Aorta (tissue), 5 donors: Measurements from ENCODE around the gene ACSM2B. TPM values are rescaled to one million over a fixed set of nuclear protein-coding genes. Genes with fewer than 3 reads are reported as not detected.
"Not testable (repeated sequence)": the region's sequence is repeated elsewhere in the genome, so short reads cannot be mapped to it uniquely, and the experiment has no call there.

Experiments used
- ATAC-seq: fragments of 200-7000 bp; cut with Tn5 transposase; one replicate; pipeline ENCODE4 v1.9.1; 2022; ENCODE audit warnings: moderate library complexity; ENCODE audit not compliant: low FRiP score
- DNase-seq, 2 donors: peaks; one replicate each; pipeline ENCODE4 v3.0.0-alpha.2; 2020
- H3K27ac ChIP-seq, 2 donors: one replicate each; pipeline ENCODE4 v1.5.1; 2013; ENCODE audit warnings: low read length in 2 of 2, mild to moderate bottlenecking in 2 of 2, moderate library complexity in 2 of 2, control low read depth in 1 of 2, inconsistent platforms in 1 of 2, low read depth in 1 of 2
- H3K27me3 ChIP-seq, 2 donors: one replicate each; pipeline ENCODE4 v1.6.1; 2013; ENCODE audit warnings: control low read depth in 1 of 2, low read length in 1 of 2, mild to moderate bottlenecking in 1 of 2, moderate library complexity in 1 of 2; ENCODE audit not compliant: insufficient read depth in 2 of 2, control insufficient read depth in 1 of 2
- H3K36me3 ChIP-seq, 2 donors: one replicate each; pipeline ENCODE4 v1.6.1; 2013; ENCODE audit warnings: control low read depth in 1 of 2, low read length in 1 of 2, mild to moderate bottlenecking in 1 of 2; ENCODE audit not compliant: insufficient read depth in 2 of 2, control insufficient read depth in 1 of 2
- H3K4me1 ChIP-seq, 2 donors: one replicate each; pipeline ENCODE4 v1.6.1; 2013; ENCODE audit warnings: low read length in 2 of 2, control low read depth in 1 of 2, mild to moderate bottlenecking in 1 of 2, moderate library complexity in 1 of 2; ENCODE audit not compliant: insufficient read depth in 2 of 2, control insufficient read depth in 1 of 2
- H3K4me3 ChIP-seq, 2 donors: one replicate each; pipeline ENCODE4 v1.5.1; 2013; ENCODE audit warnings: low read length in 2 of 2, control low read depth in 1 of 2, mild to moderate bottlenecking in 1 of 2
- H3K9me3 ChIP-seq: one replicate; pipeline ENCODE4 v1.6.1; 2013; ENCODE audit warnings: mild to moderate bottlenecking, low read length; ENCODE audit not compliant: control insufficient read depth
- WGBS, 2 donors: extraction: QIAGEN DNeasy Blood & Tissue Kit; methylation state at CpG; one replicate each; pipeline ENCODE4 v1.1.7; 2013; 5-methylcytosine and 5-hydroxymethylcytosine counted together
- intact Hi-C, 2 donors: fragments of 100-400 bp; cut with DNase I; formaldehyde crosslinking; loops; one replicate each; pipeline versions ENCODE4 v1.14.2 to v1.15.0; 2022
- long read RNA-seq, 2 donors: library from polyadenylated mRNA; unstranded; transcript quantifications; one replicate each; pipeline ENCODE4 v2.0.0, GENCODE V29; 2020 to 2021
- polyA plus RNA-seq, 2 donors: library from polyadenylated mRNA; stranded (reverse); fragments of 200-250 nt; gene quantifications; one replicate each; pipeline ENCODE4 v1.2.3, GENCODE V29; 2013
- total RNA-seq, 2 donors: library from RNA; stranded (reverse); fragmentation: NEBNext Ultra II Directional; extraction: Animal tissue kit (Norgen Biotek cat#: 25700); gene quantifications; one replicate each; pipeline ENCODE4 v1.2.1, GENCODE V29; 2021
- donor health status: healthy with polysubstance abuse.
- donor health status: Bipolar disorder and iron deficiency.
- donor health status: DM: no; HTN: no; CAD: no.
- donor health status: DM: no; HTN: no; CAD: no.
- donor health status: DM: yes; HTN: yes; CAD: no.

ACSM2B gene
- total RNA-seq (not detected), polyA plus RNA-seq (not detected)
- long read RNA-seq, donor 1: 0 reads
- long read RNA-seq, donor 2: 0 reads

DNA sequence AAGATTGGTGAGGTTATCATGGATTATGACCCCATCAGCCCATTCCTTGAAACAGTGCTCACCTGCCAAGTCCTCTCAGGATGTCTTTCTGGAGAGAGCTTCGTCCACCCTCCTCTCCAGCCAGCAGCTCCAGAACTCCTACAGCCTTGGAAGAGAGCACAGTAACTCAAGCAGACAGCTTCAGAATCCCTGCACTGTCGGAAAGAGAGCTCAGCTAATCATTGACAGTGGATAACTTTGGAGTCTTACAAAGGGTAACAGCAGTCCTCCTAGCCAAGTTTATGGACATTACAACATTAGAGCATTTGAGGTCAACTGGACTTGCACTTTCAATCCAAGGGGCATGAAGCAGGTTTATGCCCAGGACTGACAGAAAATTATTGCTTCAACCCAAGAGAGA, at the start of gene ACSM2B:
TSS of gene ACSM2B (minus strand) at position 223 of the 400 bp plus-strand sequence. CDS start 11,522 bp downstream, outside the sequence.
- ATAC-seq: not testable (repeated sequence)

GRCh38 chr16:20624882-20625807, 49.0 kb upstream of the ACSM2B start:
- WGBS, 2 donors: 90 to 92% methylated on average over 18 of the region's 18 CpGs
- no peak for ATAC-seq
- no peak overlapping the region for H3K4me3 ChIP-seq
- H3K9me3 ChIP-seq: no peaks in the 10 kb centered on the region
- H3K36me3 ChIP-seq: no peaks in the 10 kb centered on the region
- intact Hi-C loops: no loop called here
- H3K4me1 ChIP-seq: peaks cover 0 to 2% of the 10 kb centered on the region in 2 donors
- H3K27ac ChIP-seq: no peak overlapping the region
- DNase-seq: no peak
- no peaks in the 10 kb centered on the region for H3K27me3 ChIP-seq

More for the DNA sequence above, at the start of gene ACSM2B:
- H3K4me1 ChIP-seq, H3K9me3 ChIP-seq, DNase-seq, H3K27ac ChIP-seq, H3K27me3 ChIP-seq, H3K36me3 ChIP-seq, intact Hi-C loops, H3K4me3 ChIP-seq: not testable (repeated sequence)
- 33 to 53% methylated on average over 2 of the region's 2 CpGs for WGBS, 2 donors

DNA sequence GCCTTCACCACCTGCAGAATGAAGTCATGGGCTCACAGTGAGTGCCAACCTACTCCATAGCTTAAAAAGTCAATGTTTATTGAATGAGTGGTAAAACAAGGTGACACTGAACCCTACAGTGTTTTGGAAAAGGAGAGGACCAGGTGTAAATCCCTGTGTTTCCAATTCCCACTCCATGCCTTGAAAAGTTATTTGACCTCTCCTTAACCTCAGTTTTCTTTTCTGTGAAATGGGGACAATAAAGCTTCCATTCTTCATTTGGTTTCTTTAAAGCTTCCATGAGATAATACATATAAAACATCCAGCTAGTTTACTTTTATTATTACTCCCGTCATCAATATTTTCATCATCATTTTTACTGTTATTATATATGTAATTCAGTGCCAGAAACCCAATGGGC, 48.0 kb upstream of the ACSM2B start:
- H3K4me1 ChIP-seq: peaks cover 0 to 2% of the 10 kb centered on the region in 2 donors
- DNase-seq: no peak
- no peaks in the 10 kb centered on the region for H3K9me3 ChIP-seq
- intact Hi-C loops: no loop called here
- no peak for ATAC-seq
- H3K36me3 ChIP-seq: no peaks in the 10 kb centered on the region
- H3K27me3 ChIP-seq: no peaks in the 10 kb centered on the region
- H3K27ac ChIP-seq: no peak overlapping the region
- H3K4me3 ChIP-seq: no peak overlapping the region
- WGBS, 2 donors: 82 to 91% methylated on average over 1 of the region's 1 CpG

- intact Hi-C loops: no loop called here
- H3K27me3 ChIP-seq: no peaks in the 10 kb centered on the region
- no peak for ATAC-seq
These were observed 46.3 kb upstream of the ACSM2B start for GRCh38 chr16:20622498-20622870.

GRCh38 chr16:20621406-20621805, 45.2 kb upstream of the ACSM2B start:
- no peak overlapping the region for H3K4me3 ChIP-seq
- H3K4me1 ChIP-seq: no peaks in the 10 kb centered on the region
- no peaks in the 10 kb centered on the region for H3K27me3 ChIP-seq
- no peak for DNase-seq
- intact Hi-C loops: no loop called here
- WGBS, 2 donors: 89 to 90% methylated on average over 6 of the region's 6 CpGs
- ATAC-seq: no peak
- no peaks in the 10 kb centered on the region for H3K9me3 ChIP-seq
- no peak overlapping the region for H3K27ac ChIP-seq
- H3K36me3 ChIP-seq: no peaks in the 10 kb centered on the region

More at GRCh38 chr16:20622498-20622870, 46.3 kb upstream of the ACSM2B start:
- Histone ChIP-seq H3K27ac (no peak overlapping the region), H3K4me1 (no peaks in the 10 kb centered on the region), H3K9me3 (no peaks in the 10 kb centered on the region), H3K36me3 (no peaks in the 10 kb centered on the region), H3K4me3 (no peak overlapping the region)
- no peak for DNase-seq

DNA sequence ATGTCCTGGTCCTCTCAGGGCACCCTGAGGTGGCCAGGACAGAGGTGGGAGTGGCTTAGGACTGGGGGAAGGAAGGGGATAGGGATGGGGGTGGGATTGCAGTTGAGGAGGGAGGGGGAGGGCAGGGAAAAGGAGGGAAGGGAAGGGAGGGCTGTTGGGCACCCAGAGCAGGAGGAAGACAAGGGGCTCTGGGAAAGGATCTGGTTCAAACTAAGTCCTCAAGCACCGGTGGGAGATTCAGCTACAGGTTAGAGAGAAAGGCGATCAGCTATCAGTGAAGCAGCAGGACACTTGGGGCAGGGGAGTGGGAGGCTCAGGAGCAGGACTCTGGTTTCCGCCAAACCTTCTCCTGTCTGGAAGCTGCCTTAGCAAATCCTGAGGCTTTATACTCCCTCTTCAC, 44.6 kb upstream of the ACSM2B start:
- no peaks in the 10 kb centered on the region for H3K4me1 ChIP-seq
- 91 to 100% methylated on average over 3 of the region's 3 CpGs for WGBS, 2 donors
- intact Hi-C loops: no loop called here
- H3K27ac ChIP-seq: no peak overlapping the region
- H3K27me3 ChIP-seq: no peaks in the 10 kb centered on the region
- DNase-seq (no peak), ATAC-seq (no peak)
- H3K4me3 ChIP-seq: no peak overlapping the region
- H3K36me3 ChIP-seq: no peaks in the 10 kb centered on the region
- no peaks in the 10 kb centered on the region for H3K9me3 ChIP-seq

DNA sequence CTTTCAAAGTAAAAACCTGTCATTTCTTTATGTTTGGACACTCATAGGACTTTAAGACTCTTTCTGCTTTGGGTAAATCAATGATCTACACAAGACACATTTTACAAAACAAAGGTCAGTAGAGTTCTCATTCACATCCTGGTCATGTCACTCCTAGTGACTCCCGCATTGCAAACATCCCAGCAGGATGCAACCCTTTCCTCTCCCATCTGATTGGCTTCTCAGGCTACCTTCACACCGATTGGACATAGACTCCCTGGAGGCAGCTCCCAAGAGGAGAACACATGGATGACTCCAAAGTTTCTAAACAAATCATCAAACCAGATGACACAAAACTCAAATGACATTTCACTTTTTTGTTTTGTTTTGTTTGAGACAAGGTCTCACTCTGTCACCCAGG, 43.8 kb upstream of the ACSM2B start:
- WGBS, 2 donors: 85 to 87% methylated on average over 2 of the region's 2 CpGs
- Histone ChIP-seq H3K27ac (no peak overlapping the region), H3K4me3 (no peak overlapping the region), H3K27me3 (no peaks in the 10 kb centered on the region), H3K36me3 (no peaks in the 10 kb centered on the region), H3K4me1 (no peaks in the 10 kb centered on the region), H3K9me3 (no peaks in the 10 kb centered on the region)
- intact Hi-C loops: no loop called here
- ATAC-seq: no peak
- no peak for DNase-seq

GRCh38 chr16:20617271-20617670, 41.1 kb upstream of the ACSM2B start:
- Histone ChIP-seq H3K9me3 (no peaks in the 10 kb centered on the region), H3K4me3 (no peak overlapping the region), H3K27me3 (no peaks in the 10 kb centered on the region), H3K36me3 (no peaks in the 10 kb centered on the region), H3K27ac (no peak overlapping the region), H3K4me1 (peaks cover 0 to 2% of the 10 kb centered on the region in 2 donors)
- WGBS, 2 donors: 61 to 87% methylated on average over 1 of the region's 1 CpG
- DNase-seq (no peak), ATAC-seq (no peak)
- intact Hi-C loops: loop anchor here in 1 of 2 donors (10.0 kb wide), 1 partner anchor 128 kb away; the partner anchor contains the start of gene THUMPD1
